WTC11 (cell line): ENCODE data around the gene PAM. TPM values are rescaled to one million over a fixed set of nuclear protein-coding genes. Genes with fewer than 3 reads are reported as not detected.

Experiments
- ATAC-seq: fragments of 200-7000 bp; cut with Tn5 transposase; 2 replicates; pipeline ENCODE4 v1.10.0; 2021; ENCODE audit warnings: mild to moderate bottlenecking, moderate library complexity
- CTCF ChIA-PET: fragments of 300-600 bp; sonication (Branson Sonifier 250); formaldehyde crosslinking; loops from one replicate; lab custom pipeline; 2021; ENCODE audit warnings: antibody characterized with exemption; lab: Charles Lee
- POLR2A ChIA-PET: fragments of 350-600 bp; sonication (Branson Sonifier 250); formaldehyde crosslinking; loops from one replicate; lab custom pipeline; 2021; ENCODE audit warnings: antibody characterized with exemption; lab: Charles Lee
- DNase-seq: peaks from one replicate; pipeline ENCODE4 v3.0.0; 2021; ENCODE audit warnings: low spot score
- H3K27ac Mint-ChIP-seq: 2 replicates; pipeline ENCODE4 v1.8.0; 2021; ENCODE audit warnings: mixed read lengths
- H3K27me3 Mint-ChIP-seq: 2 replicates; pipeline ENCODE4 v1.8.0; 2021; ENCODE audit warnings: low read depth, mild to moderate bottlenecking, moderate library complexity, mixed read lengths
- H3K36me3 Mint-ChIP-seq: 2 replicates; pipeline ENCODE4 v1.8.0; 2021; ENCODE audit warnings: mixed read lengths
- H3K4me1 Mint-ChIP-seq: 2 replicates; pipeline ENCODE4 v1.8.0; 2022; ENCODE audit warnings: mixed read lengths
- H3K4me3 Mint-ChIP-seq: 2 replicates; pipeline ENCODE4 v1.8.0; 2021; ENCODE audit warnings: mild to moderate bottlenecking, moderate library complexity, mixed read lengths
- H3K9me3 Mint-ChIP-seq: 2 replicates; pipeline ENCODE4 v1.8.0; 2021; ENCODE audit warnings: mixed read lengths
- ATF1 ChIP-seq: sonication (generic); formaldehyde crosslinking; IDR thresholded peaks from 2 replicates; pipeline ENCODE4 v1.8.1; 2023; ENCODE audit warnings: mild to moderate bottlenecking, moderate library complexity, missing genetic modification reagents
- CREB1 ChIP-seq: sonication (generic); formaldehyde crosslinking; IDR thresholded peaks from 2 replicates; pipeline ENCODE4 v1.8.0; 2023; ENCODE audit warnings: mild to moderate bottlenecking, missing genetic modification reagents
- CREM ChIP-seq: sonication (generic); formaldehyde crosslinking; IDR thresholded peaks from 2 replicates; pipeline ENCODE4 v1.8.1; 2022; ENCODE audit warnings: mild to moderate bottlenecking, missing genetic modification reagents, moderate library complexity
- ESRRA ChIP-seq: sonication (generic); formaldehyde crosslinking; IDR thresholded peaks from 2 replicates; pipeline ENCODE4 v1.8.1; 2022; ENCODE audit warnings: mild to moderate bottlenecking, missing genetic modification reagents, borderline replicate concordance
- FOXP1 ChIP-seq: sonication (generic); formaldehyde crosslinking; IDR thresholded peaks from 2 replicates; pipeline ENCODE4 v1.8.0; 2022; ENCODE audit warnings: missing genetic modification reagents, mild to moderate bottlenecking, moderate library complexity, borderline replicate concordance
- GABPB1 ChIP-seq: sonication (generic); formaldehyde crosslinking; IDR thresholded peaks from 2 replicates; pipeline ENCODE4 v1.8.1; 2023; ENCODE audit warnings: mild to moderate bottlenecking, missing genetic modification reagents
- GTF2I ChIP-seq: fragments of 250-450 bp; sonication (Bioruptor Pico); conservative IDR thresholded peaks from 2 replicates; pipeline ENCODE4 v1.4.0; 2021; ENCODE audit warnings: mild to moderate bottlenecking
- MYBL2 ChIP-seq: sonication (generic); formaldehyde crosslinking; IDR thresholded peaks from 2 replicates; pipeline ENCODE4 v1.8.1; 2023; ENCODE audit warnings: mild to moderate bottlenecking, moderate library complexity, missing genetic modification reagents
- NFYB ChIP-seq: sonication (generic); formaldehyde crosslinking; conservative IDR thresholded peaks from 2 replicates; pipeline ENCODE4 v1.8.0; 2022; ENCODE audit warnings: low read depth, missing genetic modification reagents
- NR1H2 ChIP-seq: sonication (generic); formaldehyde crosslinking; IDR thresholded peaks from 2 replicates; pipeline ENCODE4 v1.9.0; 2021; ENCODE audit warnings: mild to moderate bottlenecking, moderate library complexity, missing genetic modification reagents
- OVOL2 ChIP-seq: fragments of 250-450 bp; sonication (Bioruptor Pico); IDR thresholded peaks from 2 replicates; pipeline ENCODE4 v1.9.0; 2021; ENCODE audit warnings: mild to moderate bottlenecking, borderline replicate concordance
- PRRX2 ChIP-seq: fragments of 250-450 bp; sonication (Bioruptor Pico); IDR thresholded peaks from 2 replicates; pipeline ENCODE4 v1.8.0; 2021; ENCODE audit warnings: mild to moderate bottlenecking
- RELA ChIP-seq: sonication (generic); formaldehyde crosslinking; IDR thresholded peaks from 2 replicates; pipeline ENCODE4 v1.8.1; 2022; ENCODE audit warnings: missing genetic modification reagents, mild to moderate bottlenecking, borderline replicate concordance
- RORB ChIP-seq: fragments of 250-450 bp; sonication (Bioruptor Pico); IDR thresholded peaks from 2 replicates; pipeline ENCODE4 v1.9.0; 2021; ENCODE audit warnings: mild to moderate bottlenecking
- SMAD4 ChIP-seq: sonication (generic); formaldehyde crosslinking; IDR thresholded peaks from 2 replicates; pipeline ENCODE4 v1.8.0; 2022; ENCODE audit warnings: mild to moderate bottlenecking, missing genetic modification reagents
- SOX15 ChIP-seq: fragments of 250-450 bp; sonication (Bioruptor Pico); IDR thresholded peaks from 2 replicates; pipeline ENCODE4 v1.9.0; 2021; ENCODE audit warnings: mild to moderate bottlenecking
- TP53 ChIP-seq: sonication (generic); formaldehyde crosslinking; IDR thresholded peaks from 2 replicates; pipeline ENCODE4 v1.8.1; 2023; ENCODE audit warnings: mild to moderate bottlenecking, missing genetic modification reagents
- ZNF396 ChIP-seq: fragments of 250-450 bp; sonication (Bioruptor Pico); IDR thresholded peaks from 2 replicates; pipeline ENCODE4 v1.8.0; 2021; ENCODE audit warnings: mild to moderate bottlenecking, moderate library complexity, borderline replicate concordance
- ZNF671 ChIP-seq: fragments of 250-450 bp; sonication (Bioruptor Pico); IDR thresholded peaks from 2 replicates; pipeline ENCODE4 v1.8.0; 2021; ENCODE audit warnings: mild to moderate bottlenecking
- total RNA-seq: library from RNA; stranded (reverse); gene quantifications from 3 replicates; pipeline ENCODE4 v1.2.3, GENCODE V29; 2021
- TF ChIP-seq, protein P1 (sequence below): fragments of 250-450 bp; sonication (Bioruptor Pico); conservative IDR thresholded peaks from 2 replicates; pipeline ENCODE4 v1.9.0; 2021; ENCODE audit warnings: mild to moderate bottlenecking
- TF ChIP-seq, protein P2 (sequence below): sonication (generic); formaldehyde crosslinking; IDR thresholded peaks from 2 replicates; pipeline ENCODE4 v1.8.1; 2022; ENCODE audit warnings: low read depth, mild to moderate bottlenecking, moderate library complexity, missing genetic modification reagents, borderline replicate concordance
- TF ChIP-seq, protein P3 (sequence below): sonication (generic); formaldehyde crosslinking; conservative IDR thresholded peaks from 2 replicates; pipeline ENCODE4 v1.8.1; 2023; ENCODE audit warnings: mild to moderate bottlenecking, low read depth, missing genetic modification reagents, moderate library complexity
- TF ChIP-seq, protein P4 (sequence below): fragments of 250-450 bp; sonication (Bioruptor Pico); IDR thresholded peaks from 2 replicates; pipeline ENCODE4 v1.9.0; 2021; ENCODE audit warnings: mild to moderate bottlenecking
- TF ChIP-seq, protein P5 (sequence below): sonication (generic); formaldehyde crosslinking; IDR thresholded peaks from 2 replicates; pipeline ENCODE4 v1.8.1; 2023; ENCODE audit warnings: mild to moderate bottlenecking, missing genetic modification reagents, borderline replicate concordance
- TF ChIP-seq, protein P6 (sequence below): sonication (generic); formaldehyde crosslinking; conservative IDR thresholded peaks from 2 replicates; pipeline ENCODE4 v1.8.1; 2022; ENCODE audit warnings: mild to moderate bottlenecking, missing genetic modification reagents

Gene PAM
- total RNA-seq, 1 experiment from 2014 or later: 52.3 TPM

DNA sequence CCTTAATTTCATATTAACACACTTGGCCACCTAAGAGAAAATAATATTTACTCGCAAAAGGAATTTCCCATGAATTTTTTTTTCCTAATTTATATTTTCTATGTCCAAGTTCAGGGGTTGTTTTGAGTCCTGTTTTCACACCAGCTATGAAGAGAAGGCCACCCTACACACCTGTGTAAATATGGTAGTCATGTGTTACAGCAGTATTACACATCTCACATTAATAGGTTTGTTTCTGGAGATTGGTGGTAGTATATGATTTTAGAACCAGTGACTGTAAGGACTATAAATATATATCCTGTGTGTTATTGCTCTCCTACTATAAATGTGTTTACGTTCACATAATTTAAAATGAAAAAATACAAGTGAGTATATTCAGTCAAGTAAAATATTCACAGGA lies 147.5 kb downstream of the PAM start:
- TF ChIP-seq FOXP1 (CRISPR knock-in tag): no peak
- no peak for TF ChIP-seq RELA (CRISPR knock-in tag)
- no peak for TF ChIP-seq ZNF396
- TF ChIP-seq, protein P1, sequence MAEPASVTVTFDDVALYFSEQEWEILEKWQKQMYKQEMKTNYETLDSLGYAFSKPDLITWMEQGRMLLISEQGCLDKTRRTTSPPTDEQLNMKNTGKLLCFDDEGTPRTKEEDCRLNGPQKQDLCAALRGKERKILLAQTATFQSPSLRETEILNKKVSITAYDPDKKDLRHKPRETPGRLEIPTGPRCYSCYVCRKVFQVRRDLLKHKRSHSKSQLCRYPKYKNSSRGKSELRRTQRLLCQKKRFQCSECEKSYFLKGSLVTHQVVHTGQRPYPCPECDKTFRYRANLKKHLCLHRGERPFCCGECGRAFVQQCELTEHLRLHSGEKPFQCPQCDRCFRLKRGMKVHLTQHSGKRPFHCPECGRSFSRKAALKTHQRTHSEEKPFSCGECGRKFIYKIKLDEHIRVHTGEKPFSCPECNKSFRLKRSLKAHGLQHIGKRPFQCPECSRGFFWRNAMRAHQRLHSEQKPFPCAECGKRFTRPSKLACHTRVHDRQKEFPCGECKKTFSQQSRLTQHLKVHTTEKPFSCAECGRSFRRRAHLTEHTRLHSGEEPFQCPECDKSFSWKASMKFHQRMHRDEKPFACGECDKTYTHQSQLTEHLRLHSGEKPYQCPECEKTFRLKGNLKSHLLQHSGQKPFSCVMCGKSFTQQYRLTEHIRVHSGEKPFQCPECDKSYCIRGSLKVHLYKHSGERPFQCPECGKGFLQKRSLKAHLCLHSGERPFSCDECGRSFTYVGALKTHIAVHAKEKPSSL: no peak
- TF ChIP-seq SOX15 (CRISPR knock-in tag): no peak
- TF ChIP-seq TP53: no peak
- TF ChIP-seq, protein P2, sequence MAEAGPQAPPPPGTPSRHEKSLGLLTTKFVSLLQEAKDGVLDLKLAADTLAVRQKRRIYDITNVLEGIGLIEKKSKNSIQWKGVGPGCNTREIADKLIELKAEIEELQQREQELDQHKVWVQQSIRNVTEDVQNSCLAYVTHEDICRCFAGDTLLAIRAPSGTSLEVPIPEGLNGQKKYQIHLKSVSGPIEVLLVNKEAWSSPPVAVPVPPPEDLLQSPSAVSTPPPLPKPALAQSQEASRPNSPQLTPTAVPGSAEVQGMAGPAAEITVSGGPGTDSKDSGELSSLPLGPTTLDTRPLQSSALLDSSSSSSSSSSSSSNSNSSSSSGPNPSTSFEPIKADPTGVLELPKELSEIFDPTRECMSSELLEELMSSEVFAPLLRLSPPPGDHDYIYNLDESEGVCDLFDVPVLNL (CRISPR knock-in tag): no peak
- no peak for TF ChIP-seq ZNF671 (CRISPR knock-in tag)
- TF ChIP-seq ESRRA: no peak
- no peaks in the 10 kb centered on the region for H3K27me3 Mint-ChIP-seq
- DNase-seq: no peak
- no peak overlapping the region for H3K4me3 Mint-ChIP-seq
- no peak overlapping the region for H3K27ac Mint-ChIP-seq
- ChIA-PET POLR2A (no interaction called here), CTCF (no interaction called here)
- no peak for ATAC-seq
- H3K36me3 Mint-ChIP-seq: peaks cover 10% of the 10 kb centered on the region
- peaks cover 9% of the 10 kb centered on the region for H3K9me3 Mint-ChIP-seq
- H3K4me1 Mint-ChIP-seq: peaks cover 6% of the 10 kb centered on the region

DNA sequence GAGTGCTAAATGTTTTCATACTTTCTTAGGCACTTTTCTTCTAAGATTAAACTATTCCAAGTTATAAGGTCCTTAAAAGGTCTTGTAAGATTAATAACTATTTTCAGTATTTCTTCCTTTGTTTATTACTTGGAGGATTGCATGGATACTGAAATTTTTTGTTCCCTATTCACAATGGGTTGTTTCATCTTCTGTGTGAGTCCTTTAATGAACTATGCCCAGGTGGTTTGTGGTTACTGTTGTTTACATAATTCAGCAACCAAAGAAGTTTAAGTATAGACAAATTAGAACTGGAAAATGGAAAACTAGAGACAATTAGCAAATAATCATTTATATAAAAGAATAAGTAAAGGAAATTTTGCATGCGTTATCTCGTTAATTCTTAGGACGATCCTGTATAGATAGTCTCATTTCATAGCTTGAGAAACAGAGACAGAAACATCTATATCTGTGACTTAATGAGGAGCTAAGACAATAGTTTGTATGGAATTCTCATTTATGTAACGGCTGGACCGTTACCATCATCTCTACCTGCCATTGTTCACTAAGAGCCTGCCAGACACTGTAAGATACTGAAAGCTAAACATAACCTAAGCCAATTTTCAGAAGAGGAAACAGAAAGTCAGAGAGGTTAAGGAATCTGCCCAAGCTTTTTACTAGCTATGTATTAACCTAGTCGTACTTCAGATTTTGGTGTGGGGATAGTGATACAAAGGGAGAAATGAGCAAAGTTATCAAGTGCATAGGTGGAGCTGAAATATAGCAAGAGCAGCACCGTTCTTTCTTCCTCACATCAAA lies 148.2 kb downstream of the PAM start:
- H3K27me3 Mint-ChIP-seq: no peaks in the 10 kb centered on the region
- peaks cover 6% of the 10 kb centered on the region for H3K4me1 Mint-ChIP-seq
- no peak overlapping the region for H3K4me3 Mint-ChIP-seq
- DNase-seq (no peak), ATAC-seq (no peak)
- H3K27ac Mint-ChIP-seq: no peak overlapping the region
- peaks cover 9% of the 10 kb centered on the region for H3K9me3 Mint-ChIP-seq
- H3K36me3 Mint-ChIP-seq: peaks cover 10% of the 10 kb centered on the region
- ChIA-PET CTCF (interaction anchor here (0.8 kb wide), 1 partner anchor 222 kb away, joined by 3 read pairs; no protein-coding TSS in a partner anchor), POLR2A (no interaction called here)
- TF ChIP-seq, protein P3, sequence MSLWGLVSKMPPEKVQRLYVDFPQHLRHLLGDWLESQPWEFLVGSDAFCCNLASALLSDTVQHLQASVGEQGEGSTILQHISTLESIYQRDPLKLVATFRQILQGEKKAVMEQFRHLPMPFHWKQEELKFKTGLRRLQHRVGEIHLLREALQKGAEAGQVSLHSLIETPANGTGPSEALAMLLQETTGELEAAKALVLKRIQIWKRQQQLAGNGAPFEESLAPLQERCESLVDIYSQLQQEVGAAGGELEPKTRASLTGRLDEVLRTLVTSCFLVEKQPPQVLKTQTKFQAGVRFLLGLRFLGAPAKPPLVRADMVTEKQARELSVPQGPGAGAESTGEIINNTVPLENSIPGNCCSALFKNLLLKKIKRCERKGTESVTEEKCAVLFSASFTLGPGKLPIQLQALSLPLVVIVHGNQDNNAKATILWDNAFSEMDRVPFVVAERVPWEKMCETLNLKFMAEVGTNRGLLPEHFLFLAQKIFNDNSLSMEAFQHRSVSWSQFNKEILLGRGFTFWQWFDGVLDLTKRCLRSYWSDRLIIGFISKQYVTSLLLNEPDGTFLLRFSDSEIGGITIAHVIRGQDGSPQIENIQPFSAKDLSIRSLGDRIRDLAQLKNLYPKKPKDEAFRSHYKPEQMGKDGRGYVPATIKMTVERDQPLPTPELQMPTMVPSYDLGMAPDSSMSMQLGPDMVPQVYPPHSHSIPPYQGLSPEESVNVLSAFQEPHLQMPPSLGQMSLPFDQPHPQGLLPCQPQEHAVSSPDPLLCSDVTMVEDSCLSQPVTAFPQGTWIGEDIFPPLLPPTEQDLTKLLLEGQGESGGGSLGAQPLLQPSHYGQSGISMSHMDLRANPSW: no peak
- no peak for TF ChIP-seq ATF1 (CRISPR knock-in tag)
- no peak for TF ChIP-seq ZNF671 (CRISPR knock-in tag)
- TF ChIP-seq, protein P4, sequence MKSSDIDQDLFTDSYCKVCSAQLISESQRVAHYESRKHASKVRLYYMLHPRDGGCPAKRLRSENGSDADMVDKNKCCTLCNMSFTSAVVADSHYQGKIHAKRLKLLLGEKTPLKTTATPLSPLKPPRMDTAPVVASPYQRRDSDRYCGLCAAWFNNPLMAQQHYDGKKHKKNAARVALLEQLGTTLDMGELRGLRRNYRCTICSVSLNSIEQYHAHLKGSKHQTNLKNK (CRISPR knock-in tag): no peak
- TF ChIP-seq NFYB (CRISPR knock-in tag): no peak
- TF ChIP-seq OVOL2 (CRISPR knock-in tag): no peak
- TF ChIP-seq, protein P5, sequence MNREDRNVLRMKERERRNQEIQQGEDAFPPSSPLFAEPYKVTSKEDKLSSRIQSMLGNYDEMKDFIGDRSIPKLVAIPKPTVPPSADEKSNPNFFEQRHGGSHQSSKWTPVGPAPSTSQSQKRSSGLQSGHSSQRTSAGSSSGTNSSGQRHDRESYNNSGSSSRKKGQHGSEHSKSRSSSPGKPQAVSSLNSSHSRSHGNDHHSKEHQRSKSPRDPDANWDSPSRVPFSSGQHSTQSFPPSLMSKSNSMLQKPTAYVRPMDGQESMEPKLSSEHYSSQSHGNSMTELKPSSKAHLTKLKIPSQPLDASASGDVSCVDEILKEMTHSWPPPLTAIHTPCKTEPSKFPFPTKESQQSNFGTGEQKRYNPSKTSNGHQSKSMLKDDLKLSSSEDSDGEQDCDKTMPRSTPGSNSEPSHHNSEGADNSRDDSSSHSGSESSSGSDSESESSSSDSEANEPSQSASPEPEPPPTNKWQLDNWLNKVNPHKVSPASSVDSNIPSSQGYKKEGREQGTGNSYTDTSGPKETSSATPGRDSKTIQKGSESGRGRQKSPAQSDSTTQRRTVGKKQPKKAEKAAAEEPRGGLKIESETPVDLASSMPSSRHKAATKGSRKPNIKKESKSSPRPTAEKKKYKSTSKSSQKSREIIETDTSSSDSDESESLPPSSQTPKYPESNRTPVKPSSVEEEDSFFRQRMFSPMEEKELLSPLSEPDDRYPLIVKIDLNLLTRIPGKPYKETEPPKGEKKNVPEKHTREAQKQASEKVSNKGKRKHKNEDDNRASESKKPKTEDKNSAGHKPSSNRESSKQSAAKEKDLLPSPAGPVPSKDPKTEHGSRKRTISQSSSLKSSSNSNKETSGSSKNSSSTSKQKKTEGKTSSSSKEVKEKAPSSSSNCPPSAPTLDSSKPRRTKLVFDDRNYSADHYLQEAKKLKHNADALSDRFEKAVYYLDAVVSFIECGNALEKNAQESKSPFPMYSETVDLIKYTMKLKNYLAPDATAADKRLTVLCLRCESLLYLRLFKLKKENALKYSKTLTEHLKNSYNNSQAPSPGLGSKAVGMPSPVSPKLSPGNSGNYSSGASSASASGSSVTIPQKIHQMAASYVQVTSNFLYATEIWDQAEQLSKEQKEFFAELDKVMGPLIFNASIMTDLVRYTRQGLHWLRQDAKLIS: no peak
- no peak for TF ChIP-seq GABPB1 (CRISPR knock-in tag)
- TF ChIP-seq SOX15 (CRISPR knock-in tag): no peak
- no peak for TF ChIP-seq SMAD4
- TF ChIP-seq MYBL2 (CRISPR knock-in tag): no peak
- TF ChIP-seq NR1H2 (CRISPR knock-in tag): no peak
- no peak for TF ChIP-seq GTF2I (CRISPR knock-in tag)
- TF ChIP-seq, protein P6, sequence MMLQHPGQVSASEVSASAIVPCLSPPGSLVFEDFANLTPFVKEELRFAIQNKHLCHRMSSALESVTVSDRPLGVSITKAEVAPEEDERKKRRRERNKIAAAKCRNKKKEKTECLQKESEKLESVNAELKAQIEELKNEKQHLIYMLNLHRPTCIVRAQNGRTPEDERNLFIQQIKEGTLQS (CRISPR knock-in tag): no peak
- no peak for TF ChIP-seq PRRX2 (CRISPR knock-in tag)
- no peak for TF ChIP-seq CREM
- no peak for TF ChIP-seq CREB1
- TF ChIP-seq RORB: no peak
